PC-3 (cell line): ENCODE data around the gene DOCK4. TPM values are rescaled to one million over a fixed set of nuclear protein-coding genes. Genes with fewer than 3 reads are reported as not detected.

Experiments
- ATAC-seq: fragments of 200-7000 bp; cut with Tn5 transposase; 2 replicates; pipeline ENCODE4 v1.9.1; 2020; ENCODE audit warnings: mild to moderate bottlenecking, moderate library complexity
- BruUV-seq: library from RNA; stranded (reverse); fragments of 400-500 nt; replicated peaks from 2 replicates; lab custom pipeline; 2021; lab: Mats Ljungman, UMichigan
- CTCF ChIA-PET: fragments of 300-600 bp; sonication (Branson Sonifier 250); formaldehyde crosslinking; loops from one replicate; lab custom pipeline; 2022; ENCODE audit warnings: antibody characterized with exemption; lab: Charles Lee
- POLR2A ChIA-PET: fragments of 300-600 bp; sonication (Branson Sonifier 250); formaldehyde crosslinking; loops from one replicate; lab custom pipeline; 2022; ENCODE audit warnings: antibody characterized with exemption; ENCODE audit not compliant: unreplicated experiment; lab: Charles Lee
- DNase-seq: peaks from one replicate; pipeline ENCODE4 v3.0.0-alpha.2; 2015
- H2AFZ ChIP-seq: fragments of 300-600 bp; sonication (generic); 2 replicates; pipeline ENCODE4 v1.6.0; 2016; ENCODE audit warnings: antibody characterized with exemption, low read length
- H3F3A ChIP-seq: fragments of 300-600 bp; sonication (generic); one replicate; pipeline ENCODE4 v1.6.0; 2017; ENCODE audit warnings: antibody characterized with exemption, low read length, control low read depth, mild to moderate bottlenecking; ENCODE audit not compliant: unreplicated experiment
- H3K27ac ChIP-seq: fragments of 300-600 bp; sonication (generic); 2 replicates; pipeline ENCODE4 v1.5.1; 2016; ENCODE audit warnings: mild to moderate bottlenecking, low read length
- H3K27me3 ChIP-seq: fragments of 300-600 bp; sonication (generic); 2 replicates; pipeline ENCODE4 v1.6.1; 2016; ENCODE audit warnings: low read length, mixed read lengths
- H3K36me3 ChIP-seq: fragments of 300-600 bp; sonication (generic); 2 replicates; pipeline ENCODE4 v1.6.1; 2016; ENCODE audit warnings: low read depth, mixed run types, low read length, mixed read lengths
- H3K4me1 ChIP-seq: fragments of 300-600 bp; sonication (generic); 2 replicates; pipeline ENCODE4 v1.5.1; 2016; ENCODE audit warnings: low read length; ENCODE audit not compliant: insufficient read depth
- H3K4me2 ChIP-seq: fragments of 300-600 bp; sonication (generic); 2 replicates; pipeline ENCODE4 v1.6.0; 2016; ENCODE audit warnings: low read length
- H3K4me3 ChIP-seq: fragments of 300-600 bp; sonication (generic); 2 replicates; pipeline ENCODE4 v1.5.1; 2016; ENCODE audit warnings: mild to moderate bottlenecking, low read length, mixed read lengths
- H3K79me2 ChIP-seq: fragments of 300-600 bp; sonication (generic); 2 replicates; pipeline ENCODE4 v1.6.1; 2017; ENCODE audit warnings: low read length, mixed read lengths
- H3K9ac ChIP-seq: fragments of 300-600 bp; sonication (generic); 2 replicates; pipeline ENCODE4 v1.6.0; 2016; ENCODE audit warnings: mild to moderate bottlenecking, low read length
- H3K9me2 ChIP-seq: fragments of 300-600 bp; sonication (generic); replicated peaks from 2 replicates; pipeline ENCODE4 v1.6.1; 2016; ENCODE audit warnings: mixed run types, low read length, mixed read lengths
- H3K9me3 ChIP-seq: fragments of 300-600 bp; sonication (generic); 2 replicates; pipeline ENCODE4 v1.6.1; 2016; ENCODE audit warnings: low read length, mixed read lengths
- H4K20me1 ChIP-seq: fragments of 300-600 bp; sonication (generic); 2 replicates; pipeline ENCODE4 v1.6.1; 2016; ENCODE audit warnings: low read length, mixed read lengths
- CTCF ChIP-seq: fragments of 300-600 bp; sonication (generic); conservative IDR thresholded peaks from 2 replicates; pipeline ENCODE4 v1.5.1; 2017; ENCODE audit warnings: antibody characterized with exemption, low read depth, mild to moderate bottlenecking, low read length
- EZH2 ChIP-seq: fragments of 300-600 bp; sonication (generic); IDR thresholded peaks from one replicate; pipeline ENCODE4 v1.6.1; 2017; ENCODE audit warnings: antibody characterized with exemption, mild to moderate bottlenecking, low read length; ENCODE audit not compliant: unreplicated experiment
- EZH2phosphoT487 ChIP-seq: fragments of 300-600 bp; sonication (generic); IDR thresholded peaks from 2 replicates; pipeline ENCODE4 v1.6.1; 2018; ENCODE audit warnings: mild to moderate bottlenecking, antibody characterized with exemption, low read length, borderline replicate concordance
- intact Hi-C: fragments of 100-400 bp; cut with micrococcal nuclease; formaldehyde crosslinking; loops from 2 replicates; pipeline ENCODE4 v1.9.0; 2023
- total RNA-seq: library from RNA; depleted of rRNA; stranded (reverse); fragments of >200 nt; gene quantifications from 2 replicates; pipeline ENCODE4 v1.2.3, GENCODE V29; 2014

Gene DOCK4
- total RNA-seq, 1 experiment from 2014 or later = 25.4 TPM

- no TSS peak for BruUV-seq
- POLR2A ChIA-PET = no interaction called here
- TF ChIP-seq EZH2phosphoT487 = no peak
- no peak for TF ChIP-seq EZH2
- TF ChIP-seq CTCF = no peak
- Histone ChIP-seq H3K9ac (no peak overlapping the region), H3K9me2 (no peaks in the 10 kb centered on the region), H3K27ac (no peak overlapping the region), H3K4me2 (no peak overlapping the region), H3F3A (no peaks in the 10 kb centered on the region), H3K27me3 (no peaks in the 10 kb centered on the region), H3K79me2 (peaks cover 28% of the 10 kb centered on the region), H3K4me1 (no peaks in the 10 kb centered on the region), H3K4me3 (no peak overlapping the region), H4K20me1 (0 out of 2 replicates have a peak, but pooled peaks cover 3% of the 10 kb centered on the region), H2AFZ (no peak overlapping the region), H3K36me3 (no peaks in the 10 kb centered on the region), H3K9me3 (no peaks in the 10 kb centered on the region)
- CTCF ChIA-PET = no interaction called here
- intact Hi-C loops = no loop called here
- DNase-seq = no peak
- ATAC-seq = no peak
Measured at GRCh38 chr7:112122144-112122543, 84.1 kb downstream of the DOCK4 start.

- H3K27me3 ChIP-seq = no peaks in the 10 kb centered on the region
Measured at GRCh38 chr7:112121318-112121717, 84.9 kb downstream of the DOCK4 start.

More at GRCh38 chr7:112121318-112121717, 84.9 kb downstream of the DOCK4 start:
- ChIA-PET POLR2A (no interaction called here), CTCF (no interaction called here)
- peaks cover 30% of the 10 kb centered on the region for H3K79me2 ChIP-seq
- H4K20me1 ChIP-seq = 0 out of 2 replicates have a peak, but pooled peaks cover 3% of the 10 kb centered on the region
- H3K27ac ChIP-seq = no peak overlapping the region
- no peak for DNase-seq
- no peak overlapping the region for H3K4me3 ChIP-seq
- BruUV-seq = no TSS peak
- no peaks in the 10 kb centered on the region for H3K9me2 ChIP-seq
- H2AFZ ChIP-seq = no peak overlapping the region
- H3K36me3 ChIP-seq = no peaks in the 10 kb centered on the region
- no peak for ATAC-seq
- H3F3A ChIP-seq = no peaks in the 10 kb centered on the region
- H3K4me2 ChIP-seq = no peak overlapping the region
- intact Hi-C loops = no loop called here
- no peak for TF ChIP-seq EZH2
- no peak for TF ChIP-seq CTCF
- no peak for TF ChIP-seq EZH2phosphoT487
- H3K9ac ChIP-seq = no peak overlapping the region
- H3K4me1 ChIP-seq = no peaks in the 10 kb centered on the region
- no peaks in the 10 kb centered on the region for H3K9me3 ChIP-seq
